HepG2 (cell line): ENCODE measurements around the gene TMTC2. TPM values are rescaled to one million over a fixed set of nuclear protein-coding genes. Genes with fewer than 3 reads are reported as not detected.

Source experiments
- AFF4 ChIP-seq: sonication (generic); formaldehyde crosslinking; IDR thresholded peaks from 2 replicates; pipeline ENCODE4 v1.4.0; 2020; ENCODE audit warnings: missing genetic modification reagents
- ATF2 ChIP-seq: sonication (generic); formaldehyde crosslinking; IDR thresholded peaks from 2 replicates; pipeline ENCODE4 v1.4.0; 2020; ENCODE audit warnings: missing genetic modification reagents
- ATF3 ChIP-seq: sonication (generic); formaldehyde crosslinking; IDR thresholded peaks from 2 replicates; pipeline ENCODE4 v1.4.0; 2020; ENCODE audit warnings: missing genetic modification reagents
- CBX5 ChIP-seq: sonication (generic); formaldehyde crosslinking; IDR thresholded peaks from 2 replicates; pipeline ENCODE4 v1.4.0; 2020; ENCODE audit warnings: missing genetic modification reagents, borderline replicate concordance
- CENPT ChIP-seq: sonication (generic); formaldehyde crosslinking; IDR thresholded peaks from 2 replicates; pipeline ENCODE4 v1.8.0; 2022; ENCODE audit warnings: low read depth, mild to moderate bottlenecking, moderate library complexity, missing genetic modification reagents
- DMTF1 ChIP-seq: sonication (generic); formaldehyde crosslinking; IDR thresholded peaks from 2 replicates; pipeline ENCODE4 v1.4.0; 2020; ENCODE audit warnings: mild to moderate bottlenecking, missing genetic modification reagents
- EED ChIP-seq: sonication (generic); formaldehyde crosslinking; IDR thresholded peaks from 2 replicates; pipeline ENCODE4 v1.5.0; 2020; ENCODE audit warnings: mild to moderate bottlenecking, missing genetic modification reagents
- ETV5 ChIP-seq: IDR thresholded peaks from 2 replicates; pipeline ENCODE4 v1.6.1; 2018; ENCODE audit warnings: missing biosample characterization, missing genetic modification reagents, inconsistent platforms, borderline replicate concordance
- MAX ChIP-seq: IDR thresholded peaks from 2 replicates; pipeline ENCODE4 v1.6.1; 2012; ENCODE audit warnings: inconsistent platforms
- MLX ChIP-seq: IDR thresholded peaks from 2 replicates; pipeline ENCODE4 v1.6.1; 2016
- NR1H2 ChIP-seq: sonication (generic); formaldehyde crosslinking; IDR thresholded peaks from 2 replicates; pipeline ENCODE4 v1.8.1; 2022; ENCODE audit warnings: low read depth, missing genetic modification reagents, borderline replicate concordance
- SIN3A ChIP-seq: IDR thresholded peaks from 2 replicates; pipeline ENCODE4 v1.6.1; 2011; ENCODE audit warnings: low read depth, mild to moderate bottlenecking, control low read depth, low read length, borderline replicate concordance
- SMAD3 ChIP-seq: sonication (generic); formaldehyde crosslinking; IDR thresholded peaks from 2 replicates; pipeline ENCODE4 v1.4.0; 2020; ENCODE audit warnings: missing genetic modification reagents
- STAG1 ChIP-seq: sonication (generic); formaldehyde crosslinking; IDR thresholded peaks from 2 replicates; pipeline ENCODE4 v1.4.0; 2020; ENCODE audit warnings: missing genetic modification reagents
- TOE1 ChIP-seq: sonication (generic); formaldehyde crosslinking; IDR thresholded peaks from 2 replicates; pipeline ENCODE4 v1.4.0; 2020; ENCODE audit warnings: mild to moderate bottlenecking, missing genetic modification reagents
- U2AF1 ChIP-seq: fragments of 200-400 bp; formaldehyde crosslinking; optimal IDR thresholded peaks from 2 replicates; pipeline ENCODE3; 2017; ENCODE audit warnings: mild to moderate bottlenecking, low read depth, low read length
- ZNF282 ChIP-seq: fragments of 450-650 bp; IDR thresholded peaks from 2 replicates; pipeline ENCODE4 v1.6.1; 2018; ENCODE audit not compliant: partially characterized antibody
- ZNF619 ChIP-seq: sonication (generic); formaldehyde crosslinking; IDR thresholded peaks from 2 replicates; pipeline ENCODE4 v1.4.0; 2020; ENCODE audit warnings: mild to moderate bottlenecking, missing genetic modification reagents
- ZSCAN29 ChIP-seq: sonication (generic); formaldehyde crosslinking; conservative IDR thresholded peaks from 2 replicates; pipeline ENCODE4 v1.4.0; 2020; ENCODE audit warnings: mild to moderate bottlenecking, missing genetic modification reagents
- polyA plus RNA-seq, 8 experiments: library from polyadenylated mRNA; depleted of rRNA in 3 of 8; stranded (reverse) in 7 of 8; unstranded in 1 of 8; fragments of >200 nt; fragmentation: Illumina TruSeq in 4 of 8; extraction: Trizol in 4 of 8; gene quantifications; 2 replicates each; pipeline versions ENCODE4 v1.2.1 to v1.2.3, GENCODE V29; 2011 to 2016; ENCODE audit warnings: low read depth in 4 of 8, missing spikeins in 1 of 8, mixed read lengths in 1 of 8; ENCODE audit not compliant: insufficient read depth in 1 of 8
- total RNA-seq, 5 experiments: library from RNA; depleted of rRNA; stranded (reverse); fragments of >200 nt; fragmentation: Illumina TruSeq; extraction: Trizol; gene quantifications; 2 replicates each; pipeline ENCODE4 v1.2.3, GENCODE V29; 2016; ENCODE audit warnings: low read depth in 1 of 5

TMTC2 gene
- total and polyA plus RNA-seq, 2 of the 13 experiments (the other 11 are each of a cell fraction or from before 2014, with no cell fraction given): 0.55 to 0.63 TPM

- TF ChIP-seq ATF2 (no peak), DMTF1 (CRISPR knock-in tag) (no peak), ZSCAN29 (CRISPR knock-in tag) (no peak), SIN3A (no peak), CBX5 (CRISPR knock-in tag) (peak; percentile 90), ZNF282 (no peak), ETV5 (CRISPR knock-in tag) (peak; percentile 41; the same call in 1 of the 2 replicates), SMAD3 (CRISPR knock-in tag) (0 out of 2 replicates have a peak, but pooled peaks have one; percentile 50), MLX (no peak), ATF3 (no peak), EED (CRISPR knock-in tag) (no peak), TOE1 (CRISPR knock-in tag) (0 out of 2 replicates have a peak, but pooled peaks have one; percentile 34), ZNF619 (CRISPR knock-in tag) (0 out of 2 replicates have a peak, but pooled peaks have one; percentile 15), NR1H2 (no peak), MAX (peak; percentile 21; the same call in 1 of the 2 replicates), STAG1 (CRISPR knock-in tag) (peak; percentile 91), AFF4 (CRISPR knock-in tag) (no peak), CENPT (CRISPR knock-in tag) (no peak), U2AF1 (no peak)
These were observed 927 bp upstream of the TMTC2 start (continued) for GRCh38 chr12:82685790-82686167.
